ENCODE measurements around the gene CDH23. TPM values are rescaled to one million over a fixed set of nuclear protein-coding genes. Genes with fewer than 3 reads are reported as not detected.

CDH23 gene
- total and polyA plus RNA-seq, 2 of the 8 experiments (the other 6 are each of a cell fraction or from before 2014, with no cell fraction given) = 1.9 to 4.9 TPM

DNA sequence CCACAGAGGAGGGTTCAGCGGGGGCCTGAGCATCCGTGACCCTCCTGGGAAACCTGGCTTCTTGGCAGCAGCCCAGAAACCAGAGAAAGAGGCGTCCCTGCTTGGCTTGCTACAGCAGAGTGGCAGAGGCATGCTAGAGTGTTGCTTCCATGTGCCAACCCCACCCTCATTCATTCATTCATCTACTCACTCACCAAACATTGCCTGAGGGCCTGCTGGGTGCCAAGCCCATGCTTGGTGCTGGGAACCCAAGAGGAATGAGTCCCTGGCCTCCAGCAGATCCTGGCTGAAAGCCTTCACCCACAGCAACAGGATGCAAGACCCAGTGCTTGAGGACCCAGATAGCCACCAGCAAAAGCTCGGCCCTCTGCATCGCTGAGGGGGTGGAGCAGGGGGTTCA lies 129.0 kb downstream of the CDH23 start:
- Histone ChIP-seq H2BK12ac (ENCODE audit: low read depth, low read length) (no peak overlapping the region), H4K20me1 (replicated peaks in 1 of 2; ENCODE audit: control insufficient read depth in 1 of 2, insufficient read depth in 2 of 2, low read length in 2 of 2) (no peaks in the 10 kb centered on the region), H3K56ac (replicated peaks; ENCODE audit: insufficient read length, low read depth, low read length) (no peak overlapping the region), H3K79me1 (ENCODE audit: low read depth, low read length) (no peaks in the 10 kb centered on the region), H3K79me2 (ENCODE audit: control insufficient read depth in 1 of 2, insufficient read depth in 2 of 2, low read length in 2 of 2) (no peaks in the 10 kb centered on the region), H3K36me3 (ENCODE audit: control insufficient read depth in 2 of 4, insufficient read depth in 4 of 4, low read length in 3 of 4) (no peaks in the 10 kb centered on the region), H2BK20ac (ENCODE audit: low read length) (no peak overlapping the region), H3K4me3 (ENCODE audit: extremely low read depth in 1 of 4, insufficient read depth in 2 of 4, low read depth in 3 of 4, low read length in 4 of 4) (no peak overlapping the region), H3K9ac (replicated peaks in 1 of 4; ENCODE audit: extremely low read depth in 1 of 4, low read depth in 3 of 4, low read length in 3 of 4) (no peak overlapping the region), H3K14ac (ENCODE audit: insufficient read length) (no peak overlapping the region), H3K4ac (replicated peaks; ENCODE audit: insufficient read length, low read depth, low read length) (no peak overlapping the region), H2AFZ (ENCODE audit: low read length) (no peak overlapping the region), H2BK5ac (ENCODE audit: low read depth, low read length) (no peak overlapping the region), H4K5ac (ENCODE audit: insufficient read length, low read depth, low read length) (no peak overlapping the region), H3K18ac (ENCODE audit: extremely low read depth, low read length) (no peak overlapping the region), H4K91ac (replicated peaks; ENCODE audit: insufficient read length, low read length) (no peak overlapping the region), H3K9me3 (ENCODE audit: insufficient read depth in 2 of 2, low read depth in 1 of 2, low read length in 1 of 2) (no peaks in the 10 kb centered on the region), H2BK15ac (ENCODE audit: low read length) (no peak overlapping the region), H3K27me3 (replicated peaks in 1 of 4; ENCODE audit: control insufficient read depth in 3 of 4, extremely low read depth in 1 of 4, insufficient read depth in 3 of 4, low read length in 3 of 4) (no peaks in the 10 kb centered on the region; a peak in 2 of 7 replicates), H4K8ac (ENCODE audit: extremely low read depth, insufficient read depth, low read length) (0 out of 2 replicates have a peak overlapping the region, but pooled peaks have one; percentile 9), H3K27ac (ENCODE audit: low read depth, low read length) (no peak overlapping the region), H3K23me2 (ENCODE audit: low read depth, low read length) (no peaks in the 10 kb centered on the region), H2AK5ac (ENCODE audit: low read depth, low read length) (no peak overlapping the region), H3K4me1 (replicated peaks in 1 of 4; ENCODE audit: control insufficient read depth in 3 of 4, insufficient read depth in 4 of 4, low read length in 3 of 4) (peaks cover 4 to 20% (median 16%) of the 10 kb centered on the region in 4 experiments), H3K4me2 (ENCODE audit: insufficient read depth in 1 of 2, low read depth in 2 of 2, low read length in 2 of 2) (no peak overlapping the region), H3K23ac (ENCODE audit: insufficient read length) (no peak overlapping the region), H2BK120ac (replicated peaks; ENCODE audit: low read depth, low read length) (no peak overlapping the region)
- DNase-seq (ENCODE audit: low read depth in 1 of 2, low spot score in 2 of 2) (no peak), FAIRE-seq (no peak)
- WGBS, 2 experiments (ENCODE audit: extremely low coverage in 1 of 2, insufficient coverage in 1 of 2, insufficient read length in 1 of 2, insufficient replicate concordance in 2 of 2, low coverage in 1 of 2, low lambda C conversion rate in 2 of 2, missing lambda C conversion rate in 1 of 2) = 94% methylated on average over 5 of the region's 5 CpGs; no CpG with 5 or more reads in 1 of the 2 experiments
- TF ChIP-seq CEBPB (IDR thresholded peaks at IDR 0.05; ENCODE audit: low read depth, low read length) = no peak
- TF ChIP-seq BCL11A (IDR thresholded peaks at IDR 0.05; ENCODE audit: low read depth in 2 of 2, low read length in 2 of 2) = no peak
- TF ChIP-seq GABPA (IDR thresholded peaks at IDR 0.05; ENCODE audit: borderline replicate concordance, insufficient read depth, low read length) = no peak
- no peak for TF ChIP-seq NANOG (IDR thresholded peaks at IDR 0.05; ENCODE audit: insufficient read depth, low read depth, low read length, poor library complexity, severe bottlenecking)
- TF ChIP-seq POLR2AphosphoS5 (IDR thresholded peaks at IDR 0.05; ENCODE audit: low read depth, low read length) = no peak
- no peak for TF ChIP-seq ASH2L (IDR thresholded peaks at IDR 0.05; ENCODE audit: low read length)
- CTCF ChIA-PET (ENCODE audit: partially characterized antibody) = interaction anchor here (1.3 to 2.9 kb wide), 6 partner anchors 9 to 183 kb away, joined by 3 to 14 read pairs (median 7); no protein-coding TSS in a partner anchor
- POLR2A ChIA-PET (ENCODE audit: partially characterized antibody) = no interaction called here
